ENCODE measurements around the gene USH1C.

USH1C gene

DNA sequence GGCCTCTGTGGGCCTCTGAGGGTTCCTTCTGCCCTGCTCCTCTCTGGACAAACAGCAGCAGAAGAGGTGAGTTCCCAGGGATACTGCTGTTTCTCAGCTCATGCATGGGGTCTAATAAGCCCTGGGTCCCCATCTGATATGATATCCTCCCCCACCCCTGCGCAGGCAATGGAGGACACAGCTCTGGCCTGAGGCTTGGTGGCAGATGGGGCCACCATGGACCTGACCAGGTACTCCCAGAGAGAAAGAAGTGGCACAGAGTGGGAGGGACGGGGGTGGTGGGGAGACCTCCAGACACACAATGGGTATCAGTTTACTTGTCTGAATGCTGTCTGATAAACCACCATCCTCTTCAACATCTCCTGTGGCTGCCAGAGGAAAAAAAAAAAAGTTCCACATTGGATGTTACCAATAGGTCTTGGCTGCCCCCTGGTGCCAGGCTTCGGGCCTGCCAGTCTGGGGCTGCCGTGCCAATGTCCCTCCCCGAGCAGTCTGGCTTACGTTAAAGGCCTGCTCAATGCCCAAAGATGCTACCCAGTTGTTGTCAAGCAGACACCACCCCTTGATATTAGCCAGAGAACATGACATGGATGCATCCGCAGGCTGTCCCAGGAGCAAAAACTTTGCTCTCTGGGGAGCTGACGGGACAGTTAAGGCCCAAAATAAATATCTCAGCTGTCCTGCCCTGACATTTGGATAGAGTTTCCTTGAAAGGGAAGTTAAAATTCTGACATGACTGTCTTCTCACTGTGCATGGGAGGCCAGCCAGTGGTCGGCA, 39.7 kb downstream of the USH1C start:
- DNase-seq (ENCODE audit: low read depth, low spot score): no peak

- DNase-seq (ENCODE audit: low read depth, low spot score): no peak
Measured at GRCh38 chr11:17502630-17503029, 41.6 kb downstream of the USH1C start.

GRCh38 chr11:17500673-17501072, 43.5 kb downstream of the USH1C start:
- no peak for DNase-seq (ENCODE audit: low read depth, low spot score)

DNA sequence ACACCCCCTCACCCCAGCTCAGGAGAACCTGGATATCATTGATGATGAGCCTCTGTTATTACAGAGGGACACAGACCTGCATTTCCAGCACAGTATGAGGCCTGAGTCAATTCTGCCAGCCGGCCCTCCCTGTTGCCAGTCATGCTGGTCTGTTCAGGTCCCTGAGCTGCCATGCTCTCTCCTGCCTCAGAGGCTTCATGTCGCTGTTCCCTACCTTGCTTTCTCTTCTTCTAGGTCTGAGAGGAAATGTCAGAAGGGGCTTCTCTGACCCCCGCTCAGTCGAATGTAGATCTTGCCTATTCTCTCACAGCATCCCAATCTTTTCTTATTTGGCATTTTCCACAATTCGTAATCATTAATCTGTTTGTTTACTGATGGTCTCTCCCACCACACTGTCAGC, 45.7 kb downstream of the USH1C start:
- DNase-seq (ENCODE audit: low read depth, low spot score): no peak

DNA sequence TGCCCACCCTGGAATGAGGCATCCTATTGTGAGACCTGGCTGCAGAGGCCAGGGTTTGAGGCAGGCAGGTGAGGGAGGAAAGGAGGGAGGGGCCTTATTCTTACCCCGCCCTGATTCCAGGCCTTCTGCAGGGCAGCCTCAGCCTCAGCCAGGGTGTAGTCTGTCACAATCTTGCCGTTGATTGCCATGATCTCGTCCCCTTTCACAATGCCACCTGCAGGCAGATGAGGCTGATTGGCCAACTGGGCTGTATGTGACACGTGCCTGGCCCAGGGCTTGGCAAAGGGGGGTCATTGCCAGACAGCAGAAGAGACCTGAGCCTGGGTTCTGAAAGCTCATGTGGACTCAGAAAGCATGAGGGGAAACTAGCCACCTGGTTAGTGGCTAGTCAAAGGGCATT, 46.2 kb downstream of the USH1C start:
- DNase-seq (ENCODE audit: low read depth, low spot score): no peak

DNA sequence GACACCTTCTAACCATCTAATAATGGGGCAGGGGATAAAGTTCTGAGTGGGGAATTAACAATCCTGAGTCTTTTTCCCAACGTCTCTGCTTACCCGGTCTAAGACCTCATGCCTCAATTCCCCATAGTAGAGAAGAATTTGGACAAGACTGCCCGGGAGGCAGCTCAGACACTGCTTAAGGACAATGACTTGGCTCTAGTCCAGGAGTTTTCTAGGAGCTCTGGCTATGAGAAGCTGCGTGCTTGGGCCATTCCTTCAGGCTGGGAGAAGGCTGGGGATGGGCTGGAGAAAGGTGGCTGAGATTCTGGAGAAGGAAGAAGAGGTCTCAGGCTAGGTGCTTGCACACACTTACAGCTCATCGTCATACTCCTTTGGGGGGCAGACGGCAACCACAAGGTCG, 47.8 kb downstream of the USH1C start:
- no peak for DNase-seq (ENCODE audit: low read depth, low spot score)

GRCh38 chr11:17494019-17494418, 50.2 kb downstream of the USH1C start:
- DNase-seq (ENCODE audit: low read depth, low spot score): no peak

DNA sequence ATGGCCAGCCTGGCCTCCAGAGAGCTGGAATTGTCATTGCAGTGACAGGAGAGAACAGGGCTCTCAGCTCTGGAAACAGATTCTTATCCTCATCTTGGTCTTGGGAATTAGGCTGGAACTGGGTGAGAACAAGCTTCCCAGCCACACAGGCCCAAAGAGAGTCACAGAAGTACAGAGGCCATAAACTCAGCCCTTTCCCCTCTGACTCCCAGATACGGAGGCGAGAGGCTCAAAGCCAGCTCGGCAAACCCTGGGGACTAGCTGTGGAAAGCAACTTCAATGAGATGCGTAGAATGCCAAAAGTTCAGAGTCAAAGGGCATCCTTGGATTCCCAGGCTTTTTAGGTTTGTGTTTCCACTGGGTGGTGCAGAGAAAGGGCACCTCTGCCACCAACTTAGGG, 53.3 kb downstream of the USH1C start:
- no peak for DNase-seq (ENCODE audit: low read depth, low spot score)

DNA sequence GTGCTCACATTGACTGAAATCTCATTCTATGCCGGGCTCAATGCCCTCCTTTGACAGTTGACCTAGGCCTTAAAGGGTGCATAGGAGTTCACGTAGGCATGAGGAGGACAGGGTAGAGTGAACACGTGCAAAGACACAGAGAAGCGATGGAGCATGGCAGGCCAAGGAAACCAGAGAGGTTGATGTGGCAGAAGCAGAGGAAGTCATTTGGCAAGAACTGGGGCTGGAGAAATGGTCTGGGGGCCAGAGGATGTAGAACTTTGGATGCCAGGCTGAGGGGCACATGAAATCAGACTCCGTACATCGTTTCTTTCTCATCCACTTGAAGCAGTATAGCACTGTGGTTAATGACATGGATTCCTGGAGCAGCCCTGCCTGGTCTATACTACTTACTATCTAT, 54.0 kb downstream of the USH1C start:
- DNase-seq (ENCODE audit: low read depth, low spot score): no peak

DNA sequence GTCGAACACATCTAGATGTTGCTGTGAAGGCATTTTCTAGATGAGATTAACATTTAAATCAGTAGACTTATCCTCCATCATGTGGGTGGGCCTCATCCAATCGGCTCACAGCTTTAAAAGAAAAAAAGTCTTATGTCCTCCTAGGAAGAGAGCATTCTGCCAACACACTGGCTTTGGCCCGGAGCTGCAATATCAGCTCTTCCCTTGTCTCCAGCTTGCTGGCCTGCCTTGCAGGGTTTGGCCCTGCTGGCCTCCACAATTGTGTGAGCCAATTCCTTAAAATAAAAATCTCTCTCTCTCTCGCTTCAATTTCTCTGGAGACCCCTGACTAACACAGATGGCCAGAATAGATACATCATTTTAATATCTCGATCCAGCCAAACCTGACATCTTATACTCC, 54.5 kb downstream of the USH1C start:
- DNase-seq (ENCODE audit: low read depth, low spot score): no peak

GRCh38 chr11:17488563-17488962, 55.7 kb downstream of the USH1C start:
- no peak for DNase-seq (ENCODE audit: low read depth, low spot score)

DNA sequence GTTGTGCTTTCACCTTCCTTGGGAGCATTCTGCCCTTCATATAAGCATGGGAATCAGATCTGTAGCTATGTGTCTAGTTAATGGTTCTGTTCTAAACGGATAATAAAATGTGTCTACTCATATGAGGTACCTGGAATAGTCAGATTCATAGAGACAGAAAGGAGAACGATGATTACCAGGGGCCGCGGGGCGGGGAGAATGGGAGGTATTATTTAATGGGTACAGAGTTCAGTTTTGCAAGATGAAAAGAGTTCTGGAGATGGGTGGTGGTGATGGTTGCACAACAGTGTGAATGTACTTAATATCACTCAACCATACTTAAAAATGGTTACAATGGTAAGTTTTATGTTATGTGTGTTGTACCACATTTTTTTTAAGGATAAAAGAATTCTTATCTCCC, 57.6 kb downstream of the USH1C start:
- no peak for DNase-seq (ENCODE audit: low read depth, low spot score)

GRCh38 chr11:17483505-17483904, 60.7 kb downstream of the USH1C start:
- no peak for DNase-seq (ENCODE audit: low read depth, low spot score)

DNA sequence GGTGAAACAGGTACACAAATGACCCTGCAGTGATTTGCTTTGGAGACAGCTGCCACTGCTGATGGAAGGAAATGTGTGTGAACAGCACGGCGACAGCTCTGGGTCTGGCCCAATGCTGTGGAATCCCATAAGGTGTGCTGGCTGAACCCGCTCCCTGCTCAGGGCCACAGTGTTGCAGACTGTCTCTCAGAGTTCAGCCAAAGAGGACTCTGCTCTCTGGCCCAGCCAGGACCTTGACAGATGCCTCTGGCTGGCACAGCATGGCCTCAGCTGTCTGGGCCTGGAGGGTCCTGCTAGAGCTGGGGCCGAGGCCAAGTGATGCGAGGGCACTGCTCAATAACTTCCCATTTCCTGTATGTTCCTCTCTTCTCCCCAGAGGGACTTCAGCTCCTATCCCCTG, 62.3 kb downstream of the USH1C start:
- DNase-seq (ENCODE audit: low read depth, low spot score): no peak

- DNase-seq (ENCODE audit: low read depth, low spot score): no peak
Measured at GRCh38 chr11:17479284-17480214, 64.7 kb downstream of the USH1C start.

DNA sequence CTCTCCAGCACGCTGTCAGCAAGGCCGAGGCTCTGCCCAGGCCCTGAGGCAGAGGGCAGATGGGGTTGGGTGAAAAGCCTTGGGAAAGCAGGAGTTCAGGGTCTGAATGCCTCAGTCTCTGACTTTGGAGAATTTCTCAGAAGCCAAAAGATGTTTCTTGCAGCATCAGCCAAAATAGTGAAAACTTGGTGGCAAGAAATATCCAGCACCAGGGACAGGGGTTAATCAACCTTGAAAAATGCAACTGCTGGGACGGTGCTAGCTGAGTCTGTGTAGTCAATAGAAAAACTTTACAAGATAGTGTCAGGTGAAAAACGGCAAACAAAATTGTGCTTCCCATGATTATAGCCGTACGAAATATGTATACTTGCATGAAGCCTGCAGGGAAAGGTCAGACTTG, 66.1 kb downstream of the USH1C start:
- DNase-seq (ENCODE audit: low read depth, low spot score): no peak

- no peak for DNase-seq (ENCODE audit: low read depth, low spot score)
Measured at GRCh38 chr11:17477361-17477760, 66.9 kb downstream of the USH1C start.

GRCh38 chr11:17477084-17477333, 67.2 kb downstream of the USH1C start:
- DNase-seq (ENCODE audit: low read depth, low spot score): no peak

- DNase-seq (ENCODE audit: low read depth, low spot score): no peak
Measured at GRCh38 chr11:17476317-17477083, 67.7 kb downstream of the USH1C start, which contains the start of gene ABCC8. TSS of gene ABCC8 (minus strand) at chr11:17476845. CDS start at chr11:17476776, 69 bp downstream.

DNA sequence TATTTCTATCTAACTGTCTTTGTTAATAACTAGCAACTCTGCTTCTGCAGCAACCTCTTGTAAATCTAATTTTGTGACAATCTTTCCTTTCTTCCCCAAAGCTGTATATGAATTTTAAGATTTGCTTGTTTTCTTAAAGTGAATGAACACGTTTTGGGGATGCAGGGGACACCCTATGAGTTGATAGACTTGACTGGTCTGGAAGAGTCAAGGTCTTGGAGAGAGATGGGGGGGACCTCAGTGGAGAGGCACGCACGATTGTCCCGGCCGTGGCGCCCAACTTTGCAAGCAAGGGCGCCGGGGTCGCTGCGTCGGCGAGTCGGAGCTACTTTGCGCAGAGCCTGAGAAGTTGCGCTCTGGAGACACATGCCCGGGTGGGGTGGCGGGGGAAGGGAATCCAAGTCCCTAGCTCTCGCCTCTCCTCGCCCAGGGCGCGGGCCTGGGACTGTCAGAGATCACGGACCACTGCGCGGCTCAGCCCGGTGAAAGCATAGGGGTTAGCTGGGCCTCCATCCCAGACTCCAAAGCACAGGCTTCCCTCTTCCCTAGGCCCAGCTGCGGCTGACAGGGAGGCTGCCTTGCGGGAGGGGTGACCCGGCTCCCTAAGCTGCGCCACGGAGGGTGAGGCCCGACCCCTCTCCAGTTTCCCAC, 68.4 kb downstream of the USH1C start:
- DNase-seq (ENCODE audit: low read depth, low spot score): no peak

GRCh38 chr11:17473071-17473744, 71.0 kb downstream of the USH1C start:
- DNase-seq (ENCODE audit: low read depth, low spot score): peak; percentile 81

Measured in iPS DF 19.7 (cell line).